ENCODE data around the gene TPPP3. TPM values are rescaled to one million over a fixed set of nuclear protein-coding genes. Genes with fewer than 3 reads are reported as not detected.
"Not testable (repeated sequence)": the region's sequence is repeated elsewhere in the genome, so short reads cannot be mapped to it uniquely, and the experiment has no call there.

The TPPP3 gene
- total RNA-seq, 1 donor from 2014 or later, result 1.5 TPM

DNA sequence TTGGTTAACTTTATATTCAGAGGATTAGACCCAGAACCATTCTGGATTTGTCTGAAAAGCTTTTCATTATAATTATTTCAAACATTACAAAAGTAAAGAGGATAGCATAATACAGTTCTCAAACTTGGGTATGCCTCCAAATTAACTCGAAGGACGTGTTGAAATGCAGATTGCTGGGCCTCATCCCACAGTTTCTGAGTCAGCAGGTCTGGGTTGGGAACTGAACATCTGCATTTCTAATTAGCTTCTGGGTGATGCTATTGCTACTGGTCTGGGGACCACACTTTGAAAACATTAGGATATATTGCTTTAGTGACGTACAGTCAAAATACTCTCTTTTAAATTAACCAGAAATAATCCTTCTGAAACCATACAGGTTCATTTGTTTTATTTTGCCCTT is 10.0 kb downstream of the TPPP3 start:
- no peak for DNase-seq (ENCODE audit: extremely low spot score, unreplicated experiment)
- Mint-ChIP-seq H3K27ac (ENCODE audit: unreplicated experiment) (no peak overlapping the region), H3K4me1 (ENCODE audit: unreplicated experiment) (no peaks in the 10 kb centered on the region), H3K27me3 (ENCODE audit: unreplicated experiment) (peaks cover 47% of the 10 kb centered on the region), H3K4me3 (ENCODE audit: unreplicated experiment) (no peak overlapping the region), H3K9me3 (ENCODE audit: unreplicated experiment) (no peaks in the 10 kb centered on the region), H3K36me3 (ENCODE audit: unreplicated experiment) (no peaks in the 10 kb centered on the region)
- TF ChIP-seq, protein P1, sequence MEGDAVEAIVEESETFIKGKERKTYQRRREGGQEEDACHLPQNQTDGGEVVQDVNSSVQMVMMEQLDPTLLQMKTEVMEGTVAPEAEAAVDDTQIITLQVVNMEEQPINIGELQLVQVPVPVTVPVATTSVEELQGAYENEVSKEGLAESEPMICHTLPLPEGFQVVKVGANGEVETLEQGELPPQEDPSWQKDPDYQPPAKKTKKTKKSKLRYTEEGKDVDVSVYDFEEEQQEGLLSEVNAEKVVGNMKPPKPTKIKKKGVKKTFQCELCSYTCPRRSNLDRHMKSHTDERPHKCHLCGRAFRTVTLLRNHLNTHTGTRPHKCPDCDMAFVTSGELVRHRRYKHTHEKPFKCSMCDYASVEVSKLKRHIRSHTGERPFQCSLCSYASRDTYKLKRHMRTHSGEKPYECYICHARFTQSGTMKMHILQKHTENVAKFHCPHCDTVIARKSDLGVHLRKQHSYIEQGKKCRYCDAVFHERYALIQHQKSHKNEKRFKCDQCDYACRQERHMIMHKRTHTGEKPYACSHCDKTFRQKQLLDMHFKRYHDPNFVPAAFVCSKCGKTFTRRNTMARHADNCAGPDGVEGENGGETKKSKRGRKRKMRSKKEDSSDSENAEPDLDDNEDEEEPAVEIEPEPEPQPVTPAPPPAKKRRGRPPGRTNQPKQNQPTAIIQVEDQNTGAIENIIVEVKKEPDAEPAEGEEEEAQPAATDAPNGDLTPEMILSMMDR (IDR thresholded peaks at IDR 0.05), result no peak

DNA sequence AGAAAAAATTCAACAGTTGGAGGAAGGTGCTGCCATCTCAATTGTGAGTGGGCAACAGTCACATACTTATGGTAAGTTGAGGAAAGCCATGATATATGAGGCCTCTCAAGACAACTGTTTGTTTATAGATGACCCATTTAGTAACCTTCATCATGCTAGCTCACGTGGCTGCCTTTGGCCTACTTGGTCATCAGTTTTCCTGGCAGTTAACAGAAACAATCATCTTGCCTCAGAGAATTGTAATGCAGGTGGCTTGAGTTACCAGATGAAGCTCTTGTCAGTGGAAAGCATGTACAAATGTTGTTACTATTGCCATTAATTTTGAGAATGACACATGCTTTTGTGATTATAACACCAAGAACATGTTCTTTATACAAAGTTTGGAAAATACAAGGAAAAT is 14.7 kb downstream of the TPPP3 start:
- Mint-ChIP-seq H3K4me1 (ENCODE audit: unreplicated experiment) (no peaks in the 10 kb centered on the region), H3K27me3 (ENCODE audit: unreplicated experiment) (peaks cover 29% of the 10 kb centered on the region), H3K4me3 (ENCODE audit: unreplicated experiment) (no peak overlapping the region), H3K36me3 (ENCODE audit: unreplicated experiment) (no peaks in the 10 kb centered on the region), H3K9me3 (ENCODE audit: unreplicated experiment) (no peaks in the 10 kb centered on the region), H3K27ac (ENCODE audit: unreplicated experiment) (no peak overlapping the region)
- DNase-seq (ENCODE audit: extremely low spot score, unreplicated experiment), result no peak
- TF ChIP-seq, protein P1 (IDR thresholded peaks at IDR 0.05), result no peak

DNA sequence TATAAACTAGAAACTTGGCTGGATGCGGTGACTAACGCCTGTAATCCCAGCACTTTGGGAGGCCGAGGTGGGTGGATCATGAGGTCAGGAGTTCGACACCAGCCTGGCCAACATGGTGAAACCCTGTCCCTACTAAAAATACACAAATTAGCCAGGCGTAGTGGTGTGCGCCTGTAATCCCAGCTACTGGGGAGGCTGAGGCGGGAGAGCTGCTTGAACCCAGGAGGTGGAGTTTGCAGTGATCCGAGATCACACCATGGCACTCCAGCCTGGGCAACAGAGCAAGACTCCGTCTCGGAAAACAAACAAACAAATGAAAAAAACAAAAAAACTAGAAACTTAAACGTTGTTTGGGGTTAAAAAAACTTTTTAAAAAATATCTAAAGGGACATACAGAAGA is 17.3 kb downstream of the TPPP3 start:
- not testable (repeated sequence) for H3K4me3 Mint-ChIP-seq (ENCODE audit: unreplicated experiment); DNase-seq (ENCODE audit: extremely low spot score, unreplicated experiment); H3K9me3 Mint-ChIP-seq (ENCODE audit: unreplicated experiment); H3K27ac Mint-ChIP-seq (ENCODE audit: unreplicated experiment); H3K36me3 Mint-ChIP-seq (ENCODE audit: unreplicated experiment); H3K4me1 Mint-ChIP-seq (ENCODE audit: unreplicated experiment)
- H3K27me3 Mint-ChIP-seq (ENCODE audit: unreplicated experiment), result peaks cover 21% of the 10 kb centered on the region

DNA sequence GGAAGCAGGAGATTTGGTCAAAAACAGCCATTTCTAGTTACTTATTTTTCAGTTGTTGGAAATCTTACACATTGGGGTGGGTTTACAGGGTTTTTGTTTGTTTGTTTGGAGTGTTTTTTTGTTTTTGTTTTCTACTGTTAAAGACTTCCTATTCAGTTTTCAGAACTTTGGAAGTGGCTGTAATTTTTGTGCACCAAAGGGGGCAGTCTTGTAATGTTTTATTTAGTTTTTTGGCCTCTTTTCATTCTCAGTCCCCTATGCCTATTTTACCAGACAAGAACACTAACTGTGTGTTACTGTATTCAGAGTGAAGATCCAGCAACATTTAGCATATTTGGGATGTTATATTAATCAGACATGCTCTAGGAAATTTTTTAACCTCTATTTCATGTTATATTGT is 20.6 kb downstream of the TPPP3 start:
- H3K9me3 Mint-ChIP-seq (ENCODE audit: unreplicated experiment), result no peaks in the 10 kb centered on the region
- H3K27me3 Mint-ChIP-seq (ENCODE audit: unreplicated experiment), result peaks cover 14% of the 10 kb centered on the region
- no peaks in the 10 kb centered on the region for H3K36me3 Mint-ChIP-seq (ENCODE audit: unreplicated experiment)
- TF ChIP-seq, protein P1 (IDR thresholded peaks at IDR 0.05), result peak; percentile 66
- no peaks in the 10 kb centered on the region for H3K4me1 Mint-ChIP-seq (ENCODE audit: unreplicated experiment)
- H3K4me3 Mint-ChIP-seq (ENCODE audit: unreplicated experiment), result no peak overlapping the region
- no peak overlapping the region for H3K27ac Mint-ChIP-seq (ENCODE audit: unreplicated experiment)
- no peak for DNase-seq (ENCODE audit: extremely low spot score, unreplicated experiment)

DNA sequence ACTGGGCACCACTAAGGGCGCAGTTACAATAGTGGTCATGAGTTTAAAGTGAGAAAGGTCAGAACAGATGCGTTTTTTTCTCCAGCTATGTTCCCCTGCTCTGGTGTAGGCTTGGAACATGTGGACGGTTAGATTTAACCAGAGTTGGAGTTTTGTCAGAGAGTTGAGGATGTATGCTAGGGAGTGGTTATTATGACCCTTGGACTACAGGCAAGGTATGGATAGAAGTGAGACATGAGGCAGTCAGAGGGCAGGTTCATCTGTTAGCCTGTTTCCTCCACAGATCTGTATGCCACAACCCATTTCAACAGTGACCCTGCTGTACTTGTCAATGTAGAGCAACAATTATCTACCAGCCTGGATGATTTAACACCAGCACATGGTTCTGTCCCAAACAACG is 22.6 kb downstream of the TPPP3 start:
- Mint-ChIP-seq H3K27me3 (ENCODE audit: unreplicated experiment) (peaks cover 17% of the 10 kb centered on the region), H3K4me3 (ENCODE audit: unreplicated experiment) (no peak overlapping the region), H3K27ac (ENCODE audit: unreplicated experiment) (no peak overlapping the region), H3K9me3 (ENCODE audit: unreplicated experiment) (no peaks in the 10 kb centered on the region), H3K4me1 (ENCODE audit: unreplicated experiment) (no peaks in the 10 kb centered on the region), H3K36me3 (ENCODE audit: unreplicated experiment) (no peaks in the 10 kb centered on the region)
- TF ChIP-seq, protein P1 (IDR thresholded peaks at IDR 0.05), result no peak
- no peak for DNase-seq (ENCODE audit: extremely low spot score, unreplicated experiment)

DNA sequence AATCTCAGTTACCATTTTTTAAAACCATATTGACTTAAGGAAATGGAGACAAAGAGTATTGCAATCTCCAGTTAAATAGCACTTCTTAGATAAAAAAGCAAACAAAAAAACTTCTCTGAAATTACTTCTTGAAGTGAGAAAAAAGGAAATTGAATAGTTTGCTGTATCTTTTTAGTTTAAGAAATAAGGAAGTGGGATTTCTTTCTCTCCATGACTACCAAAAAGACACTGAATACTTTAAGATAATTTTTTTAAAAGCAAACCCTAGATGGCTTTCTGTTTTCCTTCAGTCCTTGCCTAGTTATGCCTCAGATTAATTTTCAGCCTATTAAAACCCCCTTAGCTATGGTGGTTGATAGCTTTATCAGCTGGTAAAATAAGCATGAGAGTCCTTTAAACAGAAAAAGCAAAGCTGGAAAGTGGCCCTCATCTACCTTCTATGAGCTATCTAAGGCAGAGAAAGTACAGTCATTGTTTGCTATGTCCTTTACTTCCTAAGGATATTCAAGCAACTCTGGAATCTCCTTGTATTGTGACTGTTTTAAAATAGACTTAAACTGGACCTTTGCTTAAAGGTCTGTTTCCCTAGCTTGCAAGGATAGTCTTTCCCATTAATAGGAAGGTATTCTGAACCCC is 28.6 kb downstream of the TPPP3 start:
- no peaks in the 10 kb centered on the region for H3K9me3 Mint-ChIP-seq (ENCODE audit: unreplicated experiment)
- no peak for DNase-seq (ENCODE audit: extremely low spot score, unreplicated experiment)
- H3K4me1 Mint-ChIP-seq (ENCODE audit: unreplicated experiment), result no peaks in the 10 kb centered on the region
- TF ChIP-seq, protein P1 (IDR thresholded peaks at IDR 0.05), result no peak
- H3K27me3 Mint-ChIP-seq (ENCODE audit: unreplicated experiment), result peaks cover 45% of the 10 kb centered on the region
- H3K36me3 Mint-ChIP-seq (ENCODE audit: unreplicated experiment), result no peaks in the 10 kb centered on the region
- H3K4me3 Mint-ChIP-seq (ENCODE audit: unreplicated experiment), result no peak overlapping the region
- H3K27ac Mint-ChIP-seq (ENCODE audit: unreplicated experiment), result no peak overlapping the region

Data from osteocyte (in vitro differentiated cells).